ENCODE data around the gene KHDC4. TPM values are rescaled to one million over a fixed set of nuclear protein-coding genes. Genes with fewer than 3 reads are reported as not detected.

KHDC4 gene
- total and polyA plus RNA-seq, 2 of the 13 experiments (the other 11 are each of a cell fraction or from before 2014, with no cell fraction given): 33.5 to 92.0 TPM

- no peak for TF ChIP-seq ZNF639 (CRISPR knock-in tag; conservative IDR thresholded peaks at IDR 0.05)
- no peak for TF ChIP-seq MAFG (CRISPR knock-in tag; IDR thresholded peaks at IDR 0.05)
- TF ChIP-seq CREB1 (IDR thresholded peaks at IDR 0.05): peak; percentile 91
- TF ChIP-seq CREB1 (CRISPR knock-in tag; IDR thresholded peaks at IDR 0.05): peak; percentile 98
- TF ChIP-seq TIGD3 (CRISPR knock-in tag; IDR thresholded peaks at IDR 0.05; ENCODE audit: borderline replicate concordance): 0 out of 2 replicates have a peak, but pooled peaks have one; percentile 12
- peak; percentile 94 for TF ChIP-seq ZNF280B (CRISPR knock-in tag; IDR thresholded peaks at IDR 0.05; ENCODE audit: borderline replicate concordance)
- no peak for TF ChIP-seq ZNF260 (CRISPR knock-in tag; IDR thresholded peaks at IDR 0.05; ENCODE audit: borderline replicate concordance, low read depth)
- 0 out of 2 replicates have a peak, but pooled peaks have one; percentile 48 for TF ChIP-seq ZNF672 (CRISPR knock-in tag; IDR thresholded peaks at IDR 0.05)
- peak; percentile 44 for TF ChIP-seq HNRNPLL (IDR thresholded peaks at IDR 0.05; ENCODE audit: low read depth, low read length, poor library complexity, severe bottlenecking)
- peak; percentile 46 for TF ChIP-seq SRSF1 (optimal IDR thresholded peaks at IDR 0.05; ENCODE audit: low read depth, low read length)
- TF ChIP-seq ZNF343 (CRISPR knock-in tag; IDR thresholded peaks at IDR 0.05): no peak; the same call in 1 of the 2 replicates
- TF ChIP-seq ZFP36 (IDR thresholded peaks at IDR 0.05; ENCODE audit: borderline replicate concordance, low read depth, low read length, partially characterized antibody): no peak
- no peak for TF ChIP-seq ZFP1 (CRISPR knock-in tag; IDR thresholded peaks at IDR 0.05)
- TF ChIP-seq ZNF18 (CRISPR knock-in tag; IDR thresholded peaks at IDR 0.05; ENCODE audit: insufficient replicate concordance): peak; percentile 75
- 0 out of 2 replicates have a peak, but pooled peaks have one; percentile 27 for TF ChIP-seq MTF2 (CRISPR knock-in tag; IDR thresholded peaks at IDR 0.05; ENCODE audit: borderline replicate concordance)
- peak; percentile 42; the same call in 1 of the 2 replicates for TF ChIP-seq ZBTB26 (CRISPR knock-in tag; IDR thresholded peaks at IDR 0.05; ENCODE audit: borderline replicate concordance)
- no peak for TF ChIP-seq XBP1 (CRISPR knock-in tag; IDR thresholded peaks at IDR 0.05)
- TF ChIP-seq STAG1 (CRISPR knock-in tag; IDR thresholded peaks at IDR 0.05): 0 out of 2 replicates have a peak, but pooled peaks have one; percentile 6
- TF ChIP-seq PHF21A (CRISPR knock-in tag; IDR thresholded peaks at IDR 0.05): peak; percentile 33; the same call in 1 of the 2 replicates
- peak; percentile 90 for TF ChIP-seq ERF (CRISPR knock-in tag; IDR thresholded peaks at IDR 0.05)
- TF ChIP-seq EEA1 (CRISPR knock-in tag; IDR thresholded peaks at IDR 0.05; ENCODE audit: borderline replicate concordance): 0 out of 2 replicates have a peak, but pooled peaks have one; percentile 49
- TF ChIP-seq ZNF430 (CRISPR knock-in tag; IDR thresholded peaks at IDR 0.05): peak; percentile 89; the same call in 1 of the 2 replicates
Measured at GRCh38 chr1:155934097-155934935, at the start of gene KHDC4 (continued).
